PC-3 (cell line): ENCODE results near the gene GCGR.

Source experiments
- EZH2 ChIP-seq: fragments of 300-600 bp; sonication (generic); IDR thresholded peaks from one replicate; pipeline ENCODE4 v1.6.1; 2017; ENCODE audit warnings: antibody characterized with exemption, mild to moderate bottlenecking, low read length; ENCODE audit not compliant: unreplicated experiment
- TF ChIP-seq, protein P1 (sequence below): fragments of 300-600 bp; sonication (generic); conservative IDR thresholded peaks from 2 replicates; pipeline ENCODE4 v1.5.1; 2017; ENCODE audit warnings: antibody characterized with exemption, low read depth, mild to moderate bottlenecking, low read length

DNA sequence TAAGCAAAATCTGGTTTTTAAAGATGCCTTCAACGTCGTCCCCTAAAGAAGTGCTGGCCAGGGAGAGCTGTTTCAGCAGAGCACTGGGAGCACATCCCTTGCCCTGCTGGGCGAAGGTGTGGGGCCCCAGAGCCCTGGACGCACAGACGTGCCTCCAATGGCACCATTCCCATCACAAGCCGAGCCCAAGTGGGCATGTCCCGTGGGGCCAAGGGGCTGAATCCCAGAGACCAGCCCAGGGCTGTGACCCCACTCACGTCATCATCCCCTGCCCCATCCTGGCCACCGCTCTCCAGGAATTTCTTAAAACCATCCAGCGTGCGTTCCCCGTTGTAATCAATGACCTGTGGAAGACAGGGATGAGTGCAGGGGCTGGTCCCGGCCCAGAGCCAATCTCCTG lies 40.9 kb downstream of the GCGR start:
- TF ChIP-seq, protein P1, sequence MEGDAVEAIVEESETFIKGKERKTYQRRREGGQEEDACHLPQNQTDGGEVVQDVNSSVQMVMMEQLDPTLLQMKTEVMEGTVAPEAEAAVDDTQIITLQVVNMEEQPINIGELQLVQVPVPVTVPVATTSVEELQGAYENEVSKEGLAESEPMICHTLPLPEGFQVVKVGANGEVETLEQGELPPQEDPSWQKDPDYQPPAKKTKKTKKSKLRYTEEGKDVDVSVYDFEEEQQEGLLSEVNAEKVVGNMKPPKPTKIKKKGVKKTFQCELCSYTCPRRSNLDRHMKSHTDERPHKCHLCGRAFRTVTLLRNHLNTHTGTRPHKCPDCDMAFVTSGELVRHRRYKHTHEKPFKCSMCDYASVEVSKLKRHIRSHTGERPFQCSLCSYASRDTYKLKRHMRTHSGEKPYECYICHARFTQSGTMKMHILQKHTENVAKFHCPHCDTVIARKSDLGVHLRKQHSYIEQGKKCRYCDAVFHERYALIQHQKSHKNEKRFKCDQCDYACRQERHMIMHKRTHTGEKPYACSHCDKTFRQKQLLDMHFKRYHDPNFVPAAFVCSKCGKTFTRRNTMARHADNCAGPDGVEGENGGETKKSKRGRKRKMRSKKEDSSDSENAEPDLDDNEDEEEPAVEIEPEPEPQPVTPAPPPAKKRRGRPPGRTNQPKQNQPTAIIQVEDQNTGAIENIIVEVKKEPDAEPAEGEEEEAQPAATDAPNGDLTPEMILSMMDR = no peak
- TF ChIP-seq EZH2 = no peak
